ENCODE measurements around the gene BCAS3.

Gene BCAS3

GRCh38 chr17:61383689-61384201 is 706.1 kb downstream of the BCAS3 start:
- DNase-seq (ENCODE audit: low read depth in 2 of 2), result no peak

- no peak for DNase-seq (ENCODE audit: low read depth in 2 of 2)
Measured at GRCh38 chr17:61384354-61384691, 706.7 kb downstream of the BCAS3 start.

- no peak for DNase-seq (ENCODE audit: low read depth in 2 of 2)
Measured at GRCh38 chr17:61384692-61385576, 707.3 kb downstream of the BCAS3 start.

GRCh38 chr17:61385577-61386236 is 708.1 kb downstream of the BCAS3 start:
- DNase-seq (ENCODE audit: low read depth in 2 of 2), result no peak

GRCh38 chr17:61386251-61386650 is 708.6 kb downstream of the BCAS3 start:
- DNase-seq (ENCODE audit: low read depth in 2 of 2), result no peak

GRCh38 chr17:61387011-61387410 is 709.4 kb downstream of the BCAS3 start:
- no peak for DNase-seq (ENCODE audit: low read depth in 2 of 2)

- no peak for DNase-seq (ENCODE audit: low read depth in 2 of 2)
Measured at GRCh38 chr17:61387511-61388305, 710.1 kb downstream of the BCAS3 start.

GRCh38 chr17:61388561-61389356 is 711.1 kb downstream of the BCAS3 start:
- no peak for DNase-seq (ENCODE audit: low read depth in 2 of 2)

- DNase-seq (ENCODE audit: low read depth in 2 of 2), result no peak
Measured at GRCh38 chr17:61389670-61390478, 712.2 kb downstream of the BCAS3 start.

GRCh38 chr17:61390479-61390791 is 712.8 kb downstream of the BCAS3 start:
- DNase-seq (ENCODE audit: low read depth in 2 of 2), result no peak

GRCh38 chr17:61391595-61392291 is 714.1 kb downstream of the BCAS3 start:
- no peak for DNase-seq (ENCODE audit: low read depth in 2 of 2)

- no peak for DNase-seq (ENCODE audit: low read depth in 2 of 2)
Measured at GRCh38 chr17:61392679-61393078, 715.0 kb downstream of the BCAS3 start.

- no peak for DNase-seq (ENCODE audit: low read depth in 2 of 2)
Measured at GRCh38 chr17:61393550-61393903, 715.9 kb downstream of the BCAS3 start.

- DNase-seq (ENCODE audit: low read depth in 2 of 2), result no peak
Measured at GRCh38 chr17:61393904-61394629, 716.4 kb downstream of the BCAS3 start.

GRCh38 chr17:61394630-61395408 is 717.2 kb downstream of the BCAS3 start:
- no peak for DNase-seq (ENCODE audit: low read depth in 2 of 2)

- no peak for DNase-seq (ENCODE audit: low read depth in 2 of 2)
Measured at GRCh38 chr17:61395409-61395982, 717.8 kb downstream of the BCAS3 start.

GRCh38 chr17:61395983-61396585 is 718.4 kb downstream of the BCAS3 start:
- DNase-seq (ENCODE audit: low read depth in 2 of 2), result no peak

- no peak for DNase-seq (ENCODE audit: low read depth in 2 of 2)
Measured at GRCh38 chr17:61396586-61397085, 719.0 kb downstream of the BCAS3 start.
